22Rv1 (cell line): ENCODE results near the gene SMPDL3A.
"Not testable (repeated sequence)": the region's sequence is repeated elsewhere in the genome, so short reads cannot be mapped to it uniquely, and the experiment has no call there.

Experiments used
- CTCF ChIP-seq: fragments of 450-650 bp; IDR thresholded peaks from 2 replicates; pipeline ENCODE4 v1.5.1; 2017; ENCODE audit warnings: mild to moderate bottlenecking
- ZFX ChIP-seq: fragments of 450-650 bp; IDR thresholded peaks from 2 replicates; pipeline ENCODE4 v1.6.1; 2017; ENCODE audit warnings: antibody characterized with exemption, borderline replicate concordance

GRCh38 chr6:122748945-122749344 is 40.1 kb upstream of the SMPDL3A start:
- TF ChIP-seq CTCF, ZFX: not testable (repeated sequence)
